Fibroblast of lung (primary cell): ENCODE measurements around the gene KASH5.

Experiments used
- EZH2 ChIP-seq: IDR thresholded peaks from 2 replicates; pipeline ENCODE4 v1.5.1; 2012; ENCODE audit warnings: low read length, control low read depth, mild to moderate bottlenecking; ENCODE audit errors: missing control alignments
- TF ChIP-seq, protein P1 (sequence below), 2 donors: IDR thresholded peaks in 1 of 2; conservative IDR thresholded peaks in 1 of 2; 1 replicate in 1 of 2; 2 replicates in 1 of 2; pipeline ENCODE4 v1.5.1; 2011 to 2012; ENCODE audit warnings: low read length in 2 of 2, control low read depth in 1 of 2, inconsistent platforms in 1 of 2, low read depth in 1 of 2, mild to moderate bottlenecking in 1 of 2

DNA sequence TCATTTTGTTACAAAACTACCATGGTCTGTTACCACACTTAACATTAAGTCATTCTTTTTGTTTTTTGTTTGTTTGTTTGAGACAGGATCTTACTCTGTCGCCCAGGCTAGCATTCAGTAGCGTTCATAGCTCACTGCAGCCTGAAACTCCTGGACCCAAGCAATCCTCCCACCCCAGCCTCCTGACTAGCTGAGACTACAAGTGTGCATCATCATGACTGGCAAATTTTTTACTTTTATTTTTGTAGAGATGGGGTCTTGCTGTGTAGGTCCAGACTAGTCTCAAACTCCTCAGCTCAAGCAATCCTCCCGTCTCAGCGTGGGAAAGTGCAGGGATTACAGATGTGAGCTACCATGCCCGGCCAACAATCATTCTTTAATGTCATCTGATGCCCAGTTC, 68.3 kb downstream of the KASH5 start:
- TF ChIP-seq, protein P1, sequence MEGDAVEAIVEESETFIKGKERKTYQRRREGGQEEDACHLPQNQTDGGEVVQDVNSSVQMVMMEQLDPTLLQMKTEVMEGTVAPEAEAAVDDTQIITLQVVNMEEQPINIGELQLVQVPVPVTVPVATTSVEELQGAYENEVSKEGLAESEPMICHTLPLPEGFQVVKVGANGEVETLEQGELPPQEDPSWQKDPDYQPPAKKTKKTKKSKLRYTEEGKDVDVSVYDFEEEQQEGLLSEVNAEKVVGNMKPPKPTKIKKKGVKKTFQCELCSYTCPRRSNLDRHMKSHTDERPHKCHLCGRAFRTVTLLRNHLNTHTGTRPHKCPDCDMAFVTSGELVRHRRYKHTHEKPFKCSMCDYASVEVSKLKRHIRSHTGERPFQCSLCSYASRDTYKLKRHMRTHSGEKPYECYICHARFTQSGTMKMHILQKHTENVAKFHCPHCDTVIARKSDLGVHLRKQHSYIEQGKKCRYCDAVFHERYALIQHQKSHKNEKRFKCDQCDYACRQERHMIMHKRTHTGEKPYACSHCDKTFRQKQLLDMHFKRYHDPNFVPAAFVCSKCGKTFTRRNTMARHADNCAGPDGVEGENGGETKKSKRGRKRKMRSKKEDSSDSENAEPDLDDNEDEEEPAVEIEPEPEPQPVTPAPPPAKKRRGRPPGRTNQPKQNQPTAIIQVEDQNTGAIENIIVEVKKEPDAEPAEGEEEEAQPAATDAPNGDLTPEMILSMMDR (conservative IDR thresholded peaks at IDR 0.05 in 1 of 2, IDR thresholded peaks at IDR 0.05 in 1 of 2; ENCODE audit: low read depth in 1 of 2, low read length in 2 of 2) = no peak
- no peak for TF ChIP-seq EZH2
